ENCODE measurements around the gene LRRC52. TPM values are rescaled to one million over a fixed set of nuclear protein-coding genes. Genes with fewer than 3 reads are reported as not detected.

Gene LRRC52
- total and polyA plus RNA-seq, 4 donors, result not detected

DNA sequence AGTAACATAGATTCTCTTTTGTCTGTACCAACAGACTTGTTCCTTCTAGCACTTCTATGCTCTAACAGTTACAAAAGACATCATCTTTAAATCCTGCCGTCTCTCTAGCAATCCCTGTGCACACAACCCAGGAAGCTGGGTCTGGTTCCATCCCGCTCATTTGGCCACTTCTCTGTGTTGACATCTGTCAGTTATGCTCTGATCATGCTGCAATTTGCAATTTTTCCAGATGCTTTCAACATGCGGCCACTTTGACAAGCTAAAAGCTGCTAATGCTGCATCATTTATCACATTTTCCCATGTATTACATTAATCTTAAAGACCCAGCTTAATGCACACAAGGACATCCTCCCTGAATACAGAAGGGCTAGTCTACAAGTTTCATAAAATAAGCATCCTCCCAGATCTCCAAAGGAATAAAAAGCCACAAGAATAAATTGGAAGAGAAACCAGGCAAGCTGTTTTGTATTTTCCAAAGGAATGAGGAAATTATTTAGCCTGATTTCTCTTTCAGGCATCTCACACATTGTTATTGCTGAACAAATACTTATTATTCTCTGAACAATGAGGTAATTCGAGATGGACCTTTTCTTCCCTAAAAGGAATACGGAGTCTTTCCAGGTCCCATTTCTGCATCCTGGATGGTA, 19.0 kb upstream of the LRRC52 start:
- Histone ChIP-seq H3K27ac (ENCODE audit: low read depth in 1 of 2, low read length in 2 of 2) (no peak overlapping the region), H3K4me1 (ENCODE audit: control insufficient read depth in 4 of 4, insufficient read depth in 4 of 4, low read length in 3 of 4) (no peaks in the 10 kb centered on the region), H3K9me3 (ENCODE audit: control insufficient read depth in 4 of 4, low read length in 3 of 4) (peaks cover 0 to 6% (median 5%) of the 10 kb centered on the region in 4 donors), H3K27me3 (ENCODE audit: control insufficient read depth in 4 of 4, insufficient read depth in 4 of 4, low read length in 3 of 4) (no peaks in the 10 kb centered on the region), H3K36me3 (ENCODE audit: control insufficient read depth in 4 of 4, insufficient read depth in 3 of 4, low read depth in 1 of 4, low read length in 3 of 4) (no peaks in the 10 kb centered on the region), H3K9ac (ENCODE audit: low read depth in 1 of 2, low read length in 2 of 2) (no peak overlapping the region), H3K4me3 (ENCODE audit: low read depth in 1 of 3, low read length in 3 of 3) (no peak overlapping the region)
- WGBS, result 87% methylated on average over 5 of the region's 5 CpGs
- no peak for TF ChIP-seq GABPA (IDR thresholded peaks at IDR 0.05 in 1 of 2, conservative IDR thresholded peaks at IDR 0.05 in 1 of 2)
- TF ChIP-seq EGR1 (IDR thresholded peaks at IDR 0.05; ENCODE audit: low read depth in 2 of 2), result no peak
- TF ChIP-seq, protein P1, sequence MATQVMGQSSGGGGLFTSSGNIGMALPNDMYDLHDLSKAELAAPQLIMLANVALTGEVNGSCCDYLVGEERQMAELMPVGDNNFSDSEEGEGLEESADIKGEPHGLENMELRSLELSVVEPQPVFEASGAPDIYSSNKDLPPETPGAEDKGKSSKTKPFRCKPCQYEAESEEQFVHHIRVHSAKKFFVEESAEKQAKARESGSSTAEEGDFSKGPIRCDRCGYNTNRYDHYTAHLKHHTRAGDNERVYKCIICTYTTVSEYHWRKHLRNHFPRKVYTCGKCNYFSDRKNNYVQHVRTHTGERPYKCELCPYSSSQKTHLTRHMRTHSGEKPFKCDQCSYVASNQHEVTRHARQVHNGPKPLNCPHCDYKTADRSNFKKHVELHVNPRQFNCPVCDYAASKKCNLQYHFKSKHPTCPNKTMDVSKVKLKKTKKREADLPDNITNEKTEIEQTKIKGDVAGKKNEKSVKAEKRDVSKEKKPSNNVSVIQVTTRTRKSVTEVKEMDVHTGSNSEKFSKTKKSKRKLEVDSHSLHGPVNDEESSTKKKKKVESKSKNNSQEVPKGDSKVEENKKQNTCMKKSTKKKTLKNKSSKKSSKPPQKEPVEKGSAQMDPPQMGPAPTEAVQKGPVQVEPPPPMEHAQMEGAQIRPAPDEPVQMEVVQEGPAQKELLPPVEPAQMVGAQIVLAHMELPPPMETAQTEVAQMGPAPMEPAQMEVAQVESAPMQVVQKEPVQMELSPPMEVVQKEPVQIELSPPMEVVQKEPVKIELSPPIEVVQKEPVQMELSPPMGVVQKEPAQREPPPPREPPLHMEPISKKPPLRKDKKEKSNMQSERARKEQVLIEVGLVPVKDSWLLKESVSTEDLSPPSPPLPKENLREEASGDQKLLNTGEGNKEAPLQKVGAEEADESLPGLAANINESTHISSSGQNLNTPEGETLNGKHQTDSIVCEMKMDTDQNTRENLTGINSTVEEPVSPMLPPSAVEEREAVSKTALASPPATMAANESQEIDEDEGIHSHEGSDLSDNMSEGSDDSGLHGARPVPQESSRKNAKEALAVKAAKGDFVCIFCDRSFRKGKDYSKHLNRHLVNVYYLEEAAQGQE (IDR thresholded peaks at IDR 0.05), result no peak
- no peak for TF ChIP-seq RAD21 (IDR thresholded peaks at IDR 0.05)
- no peak for TF ChIP-seq JUND (IDR thresholded peaks at IDR 0.05)
- TF ChIP-seq SP1 (IDR thresholded peaks at IDR 0.05), result no peak
- no peak for TF ChIP-seq RXRA (IDR thresholded peaks at IDR 0.05)
- TF ChIP-seq, protein P2, sequence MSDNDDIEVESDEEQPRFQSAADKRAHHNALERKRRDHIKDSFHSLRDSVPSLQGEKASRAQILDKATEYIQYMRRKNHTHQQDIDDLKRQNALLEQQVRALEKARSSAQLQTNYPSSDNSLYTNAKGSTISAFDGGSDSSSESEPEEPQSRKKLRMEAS (IDR thresholded peaks at IDR 0.05), result no peak
- no peak for TF ChIP-seq HNF4A (conservative IDR thresholded peaks at IDR 0.05)
- TF ChIP-seq TAF1 (conservative IDR thresholded peaks at IDR 0.05), result no peak
- TF ChIP-seq FOXA2 (IDR thresholded peaks at IDR 0.05), result no peak
- TF ChIP-seq, protein P3, sequence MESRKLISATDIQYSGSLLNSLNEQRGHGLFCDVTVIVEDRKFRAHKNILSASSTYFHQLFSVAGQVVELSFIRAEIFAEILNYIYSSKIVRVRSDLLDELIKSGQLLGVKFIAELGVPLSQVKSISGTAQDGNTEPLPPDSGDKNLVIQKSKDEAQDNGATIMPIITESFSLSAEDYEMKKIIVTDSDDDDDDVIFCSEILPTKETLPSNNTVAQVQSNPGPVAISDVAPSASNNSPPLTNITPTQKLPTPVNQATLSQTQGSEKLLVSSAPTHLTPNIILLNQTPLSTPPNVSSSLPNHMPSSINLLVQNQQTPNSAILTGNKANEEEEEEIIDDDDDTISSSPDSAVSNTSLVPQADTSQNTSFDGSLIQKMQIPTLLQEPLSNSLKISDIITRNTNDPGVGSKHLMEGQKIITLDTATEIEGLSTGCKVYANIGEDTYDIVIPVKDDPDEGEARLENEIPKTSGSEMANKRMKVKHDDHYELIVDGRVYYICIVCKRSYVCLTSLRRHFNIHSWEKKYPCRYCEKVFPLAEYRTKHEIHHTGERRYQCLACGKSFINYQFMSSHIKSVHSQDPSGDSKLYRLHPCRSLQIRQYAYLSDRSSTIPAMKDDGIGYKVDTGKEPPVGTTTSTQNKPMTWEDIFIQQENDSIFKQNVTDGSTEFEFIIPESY (IDR thresholded peaks at IDR 0.05), result no peak
- TF ChIP-seq FOXA1 (IDR thresholded peaks at IDR 0.05), result no peak
- no peak for DNase-seq (ENCODE audit: low spot score)

DNA sequence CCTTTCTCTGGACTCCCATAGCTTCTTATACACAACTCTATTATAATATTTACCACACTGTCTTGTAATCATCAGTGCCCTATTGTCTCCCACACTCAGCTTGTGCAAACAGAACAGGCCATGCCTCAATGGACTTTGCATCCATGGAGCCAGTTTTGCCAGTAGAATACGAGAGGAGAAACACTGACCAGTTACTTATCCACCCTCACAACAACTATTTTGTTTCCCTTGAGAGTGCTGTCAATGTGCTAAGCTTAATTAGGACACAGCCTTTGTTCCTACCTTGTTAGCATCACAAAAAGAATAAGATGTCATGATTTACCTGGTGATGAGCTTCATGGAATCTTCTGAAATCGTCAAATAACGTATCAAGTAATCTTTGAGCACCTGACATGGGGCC, 18.1 kb upstream of the LRRC52 start:
- H3K9ac ChIP-seq (ENCODE audit: low read depth in 1 of 2, low read length in 2 of 2), result no peak overlapping the region
- H3K27me3 ChIP-seq (ENCODE audit: control insufficient read depth in 4 of 4, insufficient read depth in 4 of 4, low read length in 3 of 4), result no peaks in the 10 kb centered on the region
- H3K27ac ChIP-seq (ENCODE audit: low read depth in 1 of 2, low read length in 2 of 2), result no peak overlapping the region
- H3K4me1 ChIP-seq (ENCODE audit: control insufficient read depth in 4 of 4, insufficient read depth in 4 of 4, low read length in 3 of 4), result no peaks in the 10 kb centered on the region
- no peak for DNase-seq (ENCODE audit: low spot score)
- no peak for TF ChIP-seq FOXA2 (IDR thresholded peaks at IDR 0.05)
- TF ChIP-seq SP1 (IDR thresholded peaks at IDR 0.05), result peak; percentile 18
- no peak for TF ChIP-seq RXRA (IDR thresholded peaks at IDR 0.05)
- TF ChIP-seq TAF1 (conservative IDR thresholded peaks at IDR 0.05), result no peak
- TF ChIP-seq YY1 (IDR thresholded peaks at IDR 0.05), result no peak
- no peak for TF ChIP-seq JUND (IDR thresholded peaks at IDR 0.05)
- TF ChIP-seq HNF4A (conservative IDR thresholded peaks at IDR 0.05), result peak; percentile 26 to 37
- no peaks in the 10 kb centered on the region for H3K36me3 ChIP-seq (ENCODE audit: control insufficient read depth in 4 of 4, insufficient read depth in 3 of 4, low read depth in 1 of 4, low read length in 3 of 4)
- no peak overlapping the region for H3K4me3 ChIP-seq (ENCODE audit: low read depth in 1 of 3, low read length in 3 of 3)
- WGBS, result 67% methylated on average over 3 of the region's 3 CpGs
- peaks cover 0 to 6% (median 4%) of the 10 kb centered on the region in 4 donors for H3K9me3 ChIP-seq (ENCODE audit: control insufficient read depth in 4 of 4, low read length in 3 of 4)
